Measurements from ENCODE around the gene MYO5C.

The MYO5C gene

GRCh38 chr15:52295421-52296001 lies at the start of gene MYO5C:
TSS of gene MYO5C (minus strand) at chr15:52295804. CDS start at chr15:52295636, 168 bp downstream.
- peak; percentile 11 for DNase-seq (ENCODE audit: low read depth)

- DNase-seq (ENCODE audit: low read depth), result no peak
These were observed 49.0 kb upstream of the MYO5C start for GRCh38 chr15:52344592-52344991.

GRCh38 chr15:52343831-52344230 lies 48.2 kb upstream of the MYO5C start:
- peak; percentile 19 for DNase-seq (ENCODE audit: low read depth)

- no peak for DNase-seq (ENCODE audit: low read depth)
These were observed 44.5 kb upstream of the MYO5C start for GRCh38 chr15:52340093-52340492.

GRCh38 chr15:52338891-52339290 lies 43.3 kb upstream of the MYO5C start:
- no peak for DNase-seq (ENCODE audit: low read depth)

- DNase-seq (ENCODE audit: low read depth), result no peak
These were observed 42.5 kb upstream of the MYO5C start for GRCh38 chr15:52338058-52338457.

GRCh38 chr15:52337198-52337853 lies 41.7 kb upstream of the MYO5C start:
- peak; percentile 76 for DNase-seq (ENCODE audit: low read depth)

GRCh38 chr15:52336529-52336928 lies 40.9 kb upstream of the MYO5C start:
- no peak for DNase-seq (ENCODE audit: low read depth)

- DNase-seq (ENCODE audit: low read depth), result peak; percentile 72
These were observed 39.0 kb upstream of the MYO5C start for GRCh38 chr15:52334491-52335160.

GRCh38 chr15:52331490-52332240 lies 36.1 kb upstream of the MYO5C start:
- DNase-seq (ENCODE audit: low read depth), result peak; percentile 65

- no peak for DNase-seq (ENCODE audit: low read depth)
These were observed 34.4 kb upstream of the MYO5C start for GRCh38 chr15:52329987-52330386.

GRCh38 chr15:52329150-52329549 lies 33.5 kb upstream of the MYO5C start:
- DNase-seq (ENCODE audit: low read depth), result no peak

GRCh38 chr15:52328680-52329079 lies 33.1 kb upstream of the MYO5C start:
- no peak for DNase-seq (ENCODE audit: low read depth)

- DNase-seq (ENCODE audit: low read depth), result peak; percentile 15
These were observed 31.2 kb upstream of the MYO5C start for GRCh38 chr15:52326756-52327155.

- DNase-seq (ENCODE audit: low read depth), result no peak
These were observed 28.5 kb upstream of the MYO5C start for GRCh38 chr15:52324109-52324508.

- DNase-seq (ENCODE audit: low read depth), result no peak
These were observed 23.3 kb upstream of the MYO5C start for GRCh38 chr15:52318729-52319500.

- DNase-seq (ENCODE audit: low read depth), result no peak
These were observed 22.1 kb upstream of the MYO5C start for GRCh38 chr15:52317688-52318087.

GRCh38 chr15:52317022-52317421 lies 21.4 kb upstream of the MYO5C start:
- no peak for DNase-seq (ENCODE audit: low read depth)

- DNase-seq (ENCODE audit: low read depth), result no peak
These were observed 13.5 kb upstream of the MYO5C start for GRCh38 chr15:52309154-52309548.

- no peak for DNase-seq (ENCODE audit: low read depth)
These were observed 13.0 kb upstream of the MYO5C start for GRCh38 chr15:52308446-52309153.

- DNase-seq (ENCODE audit: low read depth), result no peak
These were observed 12.2 kb upstream of the MYO5C start for GRCh38 chr15:52307847-52308246.
